ENCODE results near the gene PSMC1. TPM values are rescaled to one million over a fixed set of nuclear protein-coding genes. Genes with fewer than 3 reads are reported as not detected.

Gene PSMC1
- 132 TPM for total RNA-seq (2021; ENCODE audit: unreplicated experiment)
- 146 and 172 TPM in 2 replicates for polyA plus RNA-seq (2012)
- Bru-seq, nascent RNA = percentile 90 among the genes with signal in this experiment
- BruChase-seq, experiment 1, labeled RNA remaining after a 6-hour chase = percentile 94 among the genes with signal in this experiment
- percentile 86 among the genes with signal in this experiment for BruChase-seq, experiment 2, labeled RNA remaining after a 2-hour chase
- long read RNA-seq, full-length matches to known transcripts = 227 of 258 reads
- long read RNA-seq, partial matches to known transcripts = 20 of 258 reads
- long read RNA-seq, other reads (novel, unspliced or antisense) = 11 of 258 reads

DNA sequence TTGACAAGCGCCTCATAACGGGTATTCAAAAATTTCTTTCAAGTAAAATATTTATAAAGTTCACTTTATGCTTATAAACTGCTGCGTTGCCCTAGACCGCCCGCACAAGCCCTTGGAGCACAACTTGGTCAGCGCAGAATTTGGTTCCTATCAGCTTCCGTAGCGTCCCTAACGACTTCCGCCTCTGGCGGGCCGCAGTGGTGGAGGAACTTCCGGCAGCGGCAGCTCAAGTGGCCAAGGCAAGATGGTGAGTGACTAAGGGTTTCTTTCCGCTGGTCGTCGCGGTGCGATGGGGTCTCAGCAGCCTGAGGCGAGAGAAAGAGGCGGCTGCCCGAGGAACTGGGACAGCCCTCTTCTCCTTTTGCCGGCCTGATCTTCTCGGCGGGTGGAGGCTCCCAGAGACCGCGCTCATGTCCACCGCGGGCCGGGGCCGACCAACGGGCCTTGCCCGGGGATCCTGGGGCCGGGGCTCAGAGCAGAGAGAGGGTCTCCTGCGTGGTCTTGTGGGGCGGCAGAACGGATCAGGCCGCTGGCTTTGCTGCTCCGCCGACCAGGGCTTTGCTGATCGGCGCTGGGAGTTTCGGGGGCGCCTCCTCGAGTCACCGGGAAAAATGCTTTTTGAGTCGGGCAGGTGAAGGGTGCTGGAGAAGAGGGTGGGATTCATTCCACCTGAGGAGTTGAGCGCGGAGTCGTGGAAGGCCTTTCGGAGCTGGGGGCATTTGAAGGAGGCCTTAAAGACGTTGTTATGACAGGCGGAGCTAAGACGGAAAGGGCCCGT lies at the start of gene PSMC1:
Gene PSMC1, plus strand, starts transcription at position 200 of the 778 bp plus-strand sequence. Its CDS starts 45 bp downstream, at position 245.
- CTCF ChIA-PET = interaction anchor here (1.4 kb wide), 1 partner anchor 11 kb away, joined by 4 read pairs; no protein-coding TSS in a partner anchor
- TSS peak; percentile 62 for BruUV-seq (replicated peaks)
- intact Hi-C loops (cut with micrococcal nuclease) = no loop called here
- TF ChIP-seq POLR2AphosphoS5 (IDR thresholded peaks at IDR 0.05; ENCODE audit: low read depth, low read length) (peak; percentile 88), ZFX (IDR thresholded peaks at IDR 0.05) (peak; percentile 93), RAD21 (IDR thresholded peaks at IDR 0.05; ENCODE audit: low read depth) (no peak), ZNF274 (IDR thresholded peaks at IDR 0.05; ENCODE audit: low read depth, low read length) (no peak), POLR2A (IDR thresholded peaks at IDR 0.05; ENCODE audit: borderline replicate concordance, extremely low read depth, insufficient read depth, insufficient read length) (peak; percentile 55), ELF1 (IDR thresholded peaks at IDR 0.05; ENCODE audit: borderline replicate concordance, low read depth) (peak; percentile 79), EZH2phosphoT487 (IDR thresholded peaks at IDR 0.05; ENCODE audit: borderline replicate concordance) (no peak), EZH2 (IDR thresholded peaks at IDR 0.05) (no peak), YY1 (IDR thresholded peaks at IDR 0.05; ENCODE audit: extremely low read depth, insufficient replicate concordance, low read depth, low read length) (peak; percentile 80), SRF (IDR thresholded peaks at IDR 0.05; ENCODE audit: low read depth) (no peak), CEBPB (IDR thresholded peaks at IDR 0.05; ENCODE audit: low read depth) (no peak), SP1 (IDR thresholded peaks at IDR 0.05; ENCODE audit: low read depth) (peak; percentile 50; the same call in 1 of the 2 replicates), JUND (IDR thresholded peaks at IDR 0.05) (no peak; the same call in 1 of the 2 replicates)
- TF ChIP-seq, protein P1, sequence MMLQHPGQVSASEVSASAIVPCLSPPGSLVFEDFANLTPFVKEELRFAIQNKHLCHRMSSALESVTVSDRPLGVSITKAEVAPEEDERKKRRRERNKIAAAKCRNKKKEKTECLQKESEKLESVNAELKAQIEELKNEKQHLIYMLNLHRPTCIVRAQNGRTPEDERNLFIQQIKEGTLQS (IDR thresholded peaks at IDR 0.05) = no peak
- TF ChIP-seq, protein P2, sequence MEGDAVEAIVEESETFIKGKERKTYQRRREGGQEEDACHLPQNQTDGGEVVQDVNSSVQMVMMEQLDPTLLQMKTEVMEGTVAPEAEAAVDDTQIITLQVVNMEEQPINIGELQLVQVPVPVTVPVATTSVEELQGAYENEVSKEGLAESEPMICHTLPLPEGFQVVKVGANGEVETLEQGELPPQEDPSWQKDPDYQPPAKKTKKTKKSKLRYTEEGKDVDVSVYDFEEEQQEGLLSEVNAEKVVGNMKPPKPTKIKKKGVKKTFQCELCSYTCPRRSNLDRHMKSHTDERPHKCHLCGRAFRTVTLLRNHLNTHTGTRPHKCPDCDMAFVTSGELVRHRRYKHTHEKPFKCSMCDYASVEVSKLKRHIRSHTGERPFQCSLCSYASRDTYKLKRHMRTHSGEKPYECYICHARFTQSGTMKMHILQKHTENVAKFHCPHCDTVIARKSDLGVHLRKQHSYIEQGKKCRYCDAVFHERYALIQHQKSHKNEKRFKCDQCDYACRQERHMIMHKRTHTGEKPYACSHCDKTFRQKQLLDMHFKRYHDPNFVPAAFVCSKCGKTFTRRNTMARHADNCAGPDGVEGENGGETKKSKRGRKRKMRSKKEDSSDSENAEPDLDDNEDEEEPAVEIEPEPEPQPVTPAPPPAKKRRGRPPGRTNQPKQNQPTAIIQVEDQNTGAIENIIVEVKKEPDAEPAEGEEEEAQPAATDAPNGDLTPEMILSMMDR (IDR thresholded peaks at IDR 0.05 in 2 of 3, conservative IDR thresholded peaks at IDR 0.05 in 1 of 3; ENCODE audit: borderline replicate concordance in 1 of 3, insufficient read depth in 1 of 3, low read depth in 2 of 3, low read length in 2 of 3) = no peak
- TF ChIP-seq, protein P3, sequence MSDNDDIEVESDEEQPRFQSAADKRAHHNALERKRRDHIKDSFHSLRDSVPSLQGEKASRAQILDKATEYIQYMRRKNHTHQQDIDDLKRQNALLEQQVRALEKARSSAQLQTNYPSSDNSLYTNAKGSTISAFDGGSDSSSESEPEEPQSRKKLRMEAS (IDR thresholded peaks at IDR 0.05) = peak; percentile 73; the same call in 1 of the 2 replicates
- TF ChIP-seq, protein P4, sequence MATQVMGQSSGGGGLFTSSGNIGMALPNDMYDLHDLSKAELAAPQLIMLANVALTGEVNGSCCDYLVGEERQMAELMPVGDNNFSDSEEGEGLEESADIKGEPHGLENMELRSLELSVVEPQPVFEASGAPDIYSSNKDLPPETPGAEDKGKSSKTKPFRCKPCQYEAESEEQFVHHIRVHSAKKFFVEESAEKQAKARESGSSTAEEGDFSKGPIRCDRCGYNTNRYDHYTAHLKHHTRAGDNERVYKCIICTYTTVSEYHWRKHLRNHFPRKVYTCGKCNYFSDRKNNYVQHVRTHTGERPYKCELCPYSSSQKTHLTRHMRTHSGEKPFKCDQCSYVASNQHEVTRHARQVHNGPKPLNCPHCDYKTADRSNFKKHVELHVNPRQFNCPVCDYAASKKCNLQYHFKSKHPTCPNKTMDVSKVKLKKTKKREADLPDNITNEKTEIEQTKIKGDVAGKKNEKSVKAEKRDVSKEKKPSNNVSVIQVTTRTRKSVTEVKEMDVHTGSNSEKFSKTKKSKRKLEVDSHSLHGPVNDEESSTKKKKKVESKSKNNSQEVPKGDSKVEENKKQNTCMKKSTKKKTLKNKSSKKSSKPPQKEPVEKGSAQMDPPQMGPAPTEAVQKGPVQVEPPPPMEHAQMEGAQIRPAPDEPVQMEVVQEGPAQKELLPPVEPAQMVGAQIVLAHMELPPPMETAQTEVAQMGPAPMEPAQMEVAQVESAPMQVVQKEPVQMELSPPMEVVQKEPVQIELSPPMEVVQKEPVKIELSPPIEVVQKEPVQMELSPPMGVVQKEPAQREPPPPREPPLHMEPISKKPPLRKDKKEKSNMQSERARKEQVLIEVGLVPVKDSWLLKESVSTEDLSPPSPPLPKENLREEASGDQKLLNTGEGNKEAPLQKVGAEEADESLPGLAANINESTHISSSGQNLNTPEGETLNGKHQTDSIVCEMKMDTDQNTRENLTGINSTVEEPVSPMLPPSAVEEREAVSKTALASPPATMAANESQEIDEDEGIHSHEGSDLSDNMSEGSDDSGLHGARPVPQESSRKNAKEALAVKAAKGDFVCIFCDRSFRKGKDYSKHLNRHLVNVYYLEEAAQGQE (IDR thresholded peaks at IDR 0.05; ENCODE audit: low read depth) = no peak

More for the DNA sequence above, at the start of gene PSMC1:
- RAD21 ChIA-PET (ENCODE audit: low non-redundant PET in 1 of 2, low total read pairs in 2 of 2, uncharacterized antibody in 2 of 2, unreplicated experiment in 2 of 2) = interaction anchor here in 1 of 2 experiments (1.6 kb wide), 1 partner anchor 25 kb away, joined by 3 read pairs; no protein-coding TSS in a partner anchor
- DNase-seq (ENCODE audit: low read depth, low spot score) = peak; percentile 91
- Histone ChIP-seq H3K27me3 (ENCODE audit: insufficient read depth, low read length) (no peaks in the 10 kb centered on the region), H3K4me2 (ENCODE audit: low read length) (peak within 1 kb of the TSS; percentile 90), H4K20me1 (ENCODE audit: insufficient read depth) (no peaks in the 10 kb centered on the region; the same call in 1 of the 2 replicates), H3K79me2 (ENCODE audit: insufficient read depth, low read length) (peaks cover 50% of the 10 kb centered on the region), H3K9me3 (ENCODE audit: control insufficient read depth in 1 of 2, insufficient read depth in 1 of 2, low read depth in 1 of 2, low read length in 2 of 2) (no peaks in the 10 kb centered on the region), H3K9me2 (ENCODE audit: insufficient read depth) (no peaks in the 10 kb centered on the region), H3K9ac (ENCODE audit: low read length) (peak within 1 kb of the TSS; percentile 99), H2AFZ (ENCODE audit: low read depth, low read length, poor library complexity, severe bottlenecking) (peak within 1 kb of the TSS; percentile 8), H3K36me3 (ENCODE audit: control insufficient read depth in 1 of 2, insufficient read depth in 2 of 2, low read length in 2 of 2) (peaks cover 12 to 22% of the 10 kb centered on the region in 2 experiments), H3K27ac (ENCODE audit: low read depth, low read length) (peak within 1 kb of the TSS; percentile 84), H3K4me1 (ENCODE audit: control insufficient read depth in 1 of 2, insufficient read depth in 2 of 2, low read length in 2 of 2) (peaks cover 7 to 14% of the 10 kb centered on the region in 2 experiments; a peak in 3 of 4 replicates), H3K4me3 (replicated peaks in 1 of 2; ENCODE audit: low read depth in 1 of 2, low read length in 2 of 2) (peak within 1 kb of the TSS; percentile 83 to 99)
- ATAC-seq = peak; percentile 96
- POLR2A ChIA-PET = no interaction called here
